ENCODE measurements around the gene DEUP1.
"Not testable (repeated sequence)": the region's sequence is repeated elsewhere in the genome, so short reads cannot be mapped to it uniquely, and the experiment has no call there.

The DEUP1 gene

GRCh38 chr11:93396316-93396715, 65.8 kb downstream of the DEUP1 start:
- Mint-ChIP-seq H3K4me1 (ENCODE audit: low read depth) (no peaks in the 10 kb centered on the region), H3K27me3 (peaks cover 2% of the 10 kb centered on the region), H3K9me3 (ENCODE audit: low read depth) (no peaks in the 10 kb centered on the region), H3K27ac (no peak overlapping the region), H3K4me3 (no peak overlapping the region), H3K36me3 (no peaks in the 10 kb centered on the region)

DNA sequence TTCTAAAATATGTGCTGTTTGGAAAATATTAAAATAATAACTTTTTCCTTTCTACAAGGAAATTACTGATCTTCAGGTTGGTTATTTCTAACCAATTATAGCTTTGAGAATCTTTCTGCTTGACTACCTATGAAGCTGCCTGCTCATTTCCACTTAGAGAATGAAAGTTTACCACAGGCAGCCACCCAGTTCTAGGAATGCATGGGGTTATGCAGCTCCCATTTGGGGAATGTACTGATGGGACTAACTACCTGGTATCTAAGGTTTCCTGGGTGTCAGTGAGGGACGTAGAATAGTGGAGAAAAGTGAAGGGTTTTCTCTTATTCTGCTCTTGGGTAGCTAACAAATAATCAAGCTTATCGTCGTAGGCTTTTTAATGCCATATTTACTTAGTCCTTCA, 73.4 kb downstream of the DEUP1 start:
- Mint-ChIP-seq H3K27me3 (peaks cover 6% of the 10 kb centered on the region), H3K4me3 (no peak overlapping the region)

GRCh38 chr11:93407777-93408401, 77.3 kb downstream of the DEUP1 start:
- Mint-ChIP-seq H3K27me3 (peaks cover 4% of the 10 kb centered on the region), H3K4me3 (no peak overlapping the region), H3K27ac (no peak overlapping the region), H3K4me1 (ENCODE audit: low read depth) (no peaks in the 10 kb centered on the region), H3K9me3 (ENCODE audit: low read depth) (no peaks in the 10 kb centered on the region), H3K36me3 (no peaks in the 10 kb centered on the region)

More for the DNA sequence above, 73.4 kb downstream of the DEUP1 start:
- no peak overlapping the region for H3K27ac Mint-ChIP-seq
- H3K9me3 Mint-ChIP-seq (ENCODE audit: low read depth), result no peaks in the 10 kb centered on the region
- H3K4me1 Mint-ChIP-seq (ENCODE audit: low read depth), result no peaks in the 10 kb centered on the region
- H3K36me3 Mint-ChIP-seq, result no peaks in the 10 kb centered on the region

DNA sequence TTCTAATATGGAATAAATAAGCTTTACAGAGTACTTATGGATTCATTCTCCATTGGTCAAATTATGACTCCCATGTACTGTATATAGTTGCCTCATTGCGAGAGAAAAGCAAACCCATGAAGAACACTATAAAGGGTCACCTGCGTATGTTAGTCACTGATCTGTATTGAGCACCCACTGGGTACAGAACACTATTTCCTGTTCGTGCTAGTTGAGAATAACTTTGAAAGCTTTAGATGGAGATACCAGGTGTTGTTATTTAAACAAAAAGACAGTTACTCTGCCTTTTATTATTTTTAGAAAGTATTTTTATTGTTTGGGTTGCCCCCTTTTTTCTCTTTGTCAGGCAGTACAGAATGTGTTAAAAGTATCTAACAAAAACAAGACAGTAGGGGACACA, 79.9 kb downstream of the DEUP1 start:
- Mint-ChIP-seq H3K27ac (no peak overlapping the region), H3K4me1 (ENCODE audit: low read depth) (no peaks in the 10 kb centered on the region), H3K36me3 (no peaks in the 10 kb centered on the region), H3K27me3 (peaks cover 2% of the 10 kb centered on the region), H3K9me3 (ENCODE audit: low read depth) (no peaks in the 10 kb centered on the region), H3K4me3 (no peak overlapping the region)

GRCh38 chr11:93411705-93412104, 81.2 kb downstream of the DEUP1 start:
- Mint-ChIP-seq H3K27ac (no peak overlapping the region), H3K27me3 (peaks cover 2% of the 10 kb centered on the region), H3K4me3 (no peak overlapping the region), H3K4me1 (ENCODE audit: low read depth) (no peaks in the 10 kb centered on the region), H3K9me3 (ENCODE audit: low read depth) (no peaks in the 10 kb centered on the region), H3K36me3 (no peaks in the 10 kb centered on the region)

DNA sequence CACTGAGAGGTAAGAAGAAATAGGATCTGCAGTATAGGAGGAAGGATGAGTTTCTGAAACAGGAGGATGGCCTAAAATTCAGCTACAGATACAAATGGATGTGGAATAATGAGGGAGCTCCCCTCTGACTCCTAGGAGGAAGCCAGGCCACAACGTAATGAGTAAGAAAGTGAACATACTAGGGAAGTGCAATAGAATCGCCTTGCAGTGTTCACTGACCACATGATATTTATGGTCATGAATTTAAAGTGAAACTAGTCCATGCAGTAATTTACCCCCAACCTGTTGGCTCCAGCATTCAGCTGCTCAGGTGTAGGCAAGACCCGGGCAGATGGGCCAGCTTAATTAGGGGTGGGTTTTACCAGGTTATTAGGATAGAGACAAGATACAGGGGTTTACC, 101.7 kb downstream of the DEUP1 start:
- H3K27me3 Mint-ChIP-seq, result peaks cover 2% of the 10 kb centered on the region

GRCh38 chr11:93443232-93443631, 112.7 kb downstream of the DEUP1 start:
- not testable (repeated sequence) for H3K9me3 Mint-ChIP-seq (ENCODE audit: low read depth); H3K27ac Mint-ChIP-seq; H3K36me3 Mint-ChIP-seq; H3K27me3 Mint-ChIP-seq; H3K4me3 Mint-ChIP-seq; H3K4me1 Mint-ChIP-seq (ENCODE audit: low read depth)

More for the DNA sequence above, 101.7 kb downstream of the DEUP1 start:
- Mint-ChIP-seq H3K9me3 (ENCODE audit: low read depth) (peaks cover 5% of the 10 kb centered on the region), H3K4me1 (ENCODE audit: low read depth) (no peaks in the 10 kb centered on the region), H3K27ac (no peak overlapping the region), H3K36me3 (no peaks in the 10 kb centered on the region), H3K4me3 (no peak overlapping the region)

GRCh38 chr11:93444617-93445073, 114.1 kb downstream of the DEUP1 start:
- Mint-ChIP-seq H3K27me3 (peaks cover 3% of the 10 kb centered on the region), H3K4me1 (ENCODE audit: low read depth) (no peaks in the 10 kb centered on the region), H3K9me3 (ENCODE audit: low read depth) (no peaks in the 10 kb centered on the region), H3K4me3 (no peak overlapping the region), H3K27ac (no peak overlapping the region), H3K36me3 (no peaks in the 10 kb centered on the region)

DNA sequence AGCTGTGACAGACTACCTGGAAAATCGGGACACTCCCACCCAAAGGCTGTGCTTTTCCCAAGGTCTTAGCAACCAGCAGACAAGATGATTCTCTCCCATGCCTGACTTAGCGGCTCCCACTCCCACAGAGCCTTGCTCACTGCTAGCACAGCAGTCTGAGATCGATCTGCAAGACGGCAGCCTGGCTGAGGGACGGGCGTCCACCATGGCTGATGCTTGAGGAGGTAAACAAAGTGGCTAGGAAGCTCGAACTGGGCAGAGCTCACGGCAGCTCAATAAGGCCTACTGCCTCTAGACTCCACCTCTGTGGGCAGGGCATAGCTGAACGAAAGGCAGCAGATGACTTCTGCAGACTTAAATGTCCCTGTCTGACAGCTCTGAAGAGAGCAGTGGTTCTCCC, 127.7 kb downstream of the DEUP1 start:
- Mint-ChIP-seq H3K27me3 (peaks cover 8% of the 10 kb centered on the region), H3K4me1 (ENCODE audit: low read depth) (no peaks in the 10 kb centered on the region), H3K9me3 (ENCODE audit: low read depth) (no peaks in the 10 kb centered on the region), H3K4me3 (no peak overlapping the region), H3K27ac (no peak overlapping the region), H3K36me3 (no peaks in the 10 kb centered on the region)

GRCh38 chr11:93463666-93464065, 133.1 kb downstream of the DEUP1 start:
- not testable (repeated sequence) for H3K27ac Mint-ChIP-seq; H3K9me3 Mint-ChIP-seq (ENCODE audit: low read depth); H3K27me3 Mint-ChIP-seq; H3K4me1 Mint-ChIP-seq (ENCODE audit: low read depth); H3K36me3 Mint-ChIP-seq; H3K4me3 Mint-ChIP-seq

- H3K4me1 Mint-ChIP-seq (ENCODE audit: low read depth), result no peaks in the 10 kb centered on the region
- H3K9me3 Mint-ChIP-seq (ENCODE audit: low read depth), result no peaks in the 10 kb centered on the region
- H3K27ac Mint-ChIP-seq, result no peak overlapping the region
- no peaks in the 10 kb centered on the region for H3K36me3 Mint-ChIP-seq
- no peaks in the 10 kb centered on the region for H3K27me3 Mint-ChIP-seq
- no peak overlapping the region for H3K4me3 Mint-ChIP-seq
Observed at GRCh38 chr11:93464927-93465540, 134.5 kb downstream of the DEUP1 start.

- H3K9me3 Mint-ChIP-seq (ENCODE audit: low read depth), result no peaks in the 10 kb centered on the region
- H3K4me1 Mint-ChIP-seq (ENCODE audit: low read depth), result no peaks in the 10 kb centered on the region
- H3K4me3 Mint-ChIP-seq, result no peak overlapping the region
- no peaks in the 10 kb centered on the region for H3K36me3 Mint-ChIP-seq
- H3K27ac Mint-ChIP-seq, result no peak overlapping the region
- H3K27me3 Mint-ChIP-seq, result peaks cover 2% of the 10 kb centered on the region
Observed at GRCh38 chr11:93467054-93467453, 136.5 kb downstream of the DEUP1 start.

GRCh38 chr11:93468290-93468689, 137.7 kb downstream of the DEUP1 start:
- Mint-ChIP-seq H3K27ac (no peak overlapping the region), H3K9me3 (ENCODE audit: low read depth) (no peaks in the 10 kb centered on the region), H3K36me3 (no peaks in the 10 kb centered on the region)

DNA sequence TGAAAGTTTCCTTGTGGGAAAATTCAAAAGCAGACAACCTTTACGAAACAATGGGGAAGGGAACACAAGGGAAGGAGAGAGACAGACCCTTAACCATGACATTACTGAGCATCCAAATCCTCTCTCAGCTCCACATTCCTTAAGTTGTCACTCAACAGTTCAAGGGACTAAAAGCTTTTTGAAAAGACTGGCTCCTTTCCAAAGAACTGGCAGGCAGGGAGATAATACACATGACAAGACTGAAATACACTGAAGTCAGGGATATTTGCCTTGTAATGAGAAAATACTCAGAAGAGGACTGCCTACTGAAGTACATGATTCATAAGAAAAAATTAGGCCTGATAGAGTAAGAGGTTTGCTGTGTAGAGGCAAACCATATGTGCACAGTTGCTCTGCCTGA, 143.6 kb downstream of the DEUP1 start:
- no peaks in the 10 kb centered on the region for H3K4me1 Mint-ChIP-seq (ENCODE audit: low read depth)
- no peak overlapping the region for H3K4me3 Mint-ChIP-seq
- H3K36me3 Mint-ChIP-seq, result no peaks in the 10 kb centered on the region
- H3K27me3 Mint-ChIP-seq, result peaks cover 4% of the 10 kb centered on the region
- no peak overlapping the region for H3K27ac Mint-ChIP-seq
- no peaks in the 10 kb centered on the region for H3K9me3 Mint-ChIP-seq (ENCODE audit: low read depth)

More at GRCh38 chr11:93468290-93468689, 137.7 kb downstream of the DEUP1 start:
- Mint-ChIP-seq H3K4me3 (no peak overlapping the region), H3K4me1 (ENCODE audit: low read depth) (no peaks in the 10 kb centered on the region), H3K27me3 (peaks cover 2% of the 10 kb centered on the region)

- Mint-ChIP-seq H3K4me1 (ENCODE audit: low read depth) (no peaks in the 10 kb centered on the region), H3K27me3 (peaks cover 4% of the 10 kb centered on the region), H3K4me3 (no peak overlapping the region), H3K36me3 (no peaks in the 10 kb centered on the region), H3K9me3 (ENCODE audit: low read depth) (no peaks in the 10 kb centered on the region), H3K27ac (no peak overlapping the region)
Observed at GRCh38 chr11:93476796-93477195, 146.3 kb downstream of the DEUP1 start.

DNA sequence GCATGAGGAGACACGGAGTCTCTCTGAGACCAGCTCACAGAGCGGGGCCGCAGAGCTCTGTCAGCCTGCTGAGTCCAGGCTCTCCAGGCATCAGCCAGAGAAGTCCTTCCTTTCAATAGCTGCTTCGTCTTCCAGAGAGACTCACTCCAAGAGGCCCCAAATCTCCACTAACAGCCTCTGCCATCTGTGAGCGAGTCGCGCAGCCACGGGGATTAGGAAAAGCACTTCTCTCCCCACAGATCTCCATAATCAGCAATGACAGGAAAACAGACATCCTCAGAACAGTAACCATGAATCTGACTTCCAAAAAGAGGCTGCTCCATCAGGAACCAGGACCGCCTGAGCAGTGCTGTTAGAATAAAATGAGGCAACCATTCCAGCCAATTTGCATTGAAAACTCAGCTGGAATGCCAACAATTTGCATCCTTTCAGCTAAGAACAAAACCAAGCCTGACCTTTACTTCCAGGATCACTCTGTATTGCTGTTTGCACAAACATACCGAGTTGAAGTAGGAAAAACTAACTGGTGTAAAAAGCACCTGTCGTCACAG, 147.2 kb downstream of the DEUP1 start:
- Mint-ChIP-seq H3K9me3 (ENCODE audit: low read depth) (no peaks in the 10 kb centered on the region), H3K27ac (no peak overlapping the region), H3K36me3 (no peaks in the 10 kb centered on the region), H3K27me3 (peaks cover 2% of the 10 kb centered on the region), H3K4me1 (ENCODE audit: low read depth) (no peaks in the 10 kb centered on the region), H3K4me3 (no peak overlapping the region)

Data from activated naive CD8-positive, alpha-beta T cell (primary cell).